ENCODE measurements around the gene TMEM178B. TPM values are rescaled to one million over a fixed set of nuclear protein-coding genes. Genes with fewer than 3 reads are reported as not detected.

TMEM178B gene
- polyA plus RNA-seq, 2 of the 4 experiments (the other 2 are of a cell fraction), result 0.88 to 0.93 TPM

DNA sequence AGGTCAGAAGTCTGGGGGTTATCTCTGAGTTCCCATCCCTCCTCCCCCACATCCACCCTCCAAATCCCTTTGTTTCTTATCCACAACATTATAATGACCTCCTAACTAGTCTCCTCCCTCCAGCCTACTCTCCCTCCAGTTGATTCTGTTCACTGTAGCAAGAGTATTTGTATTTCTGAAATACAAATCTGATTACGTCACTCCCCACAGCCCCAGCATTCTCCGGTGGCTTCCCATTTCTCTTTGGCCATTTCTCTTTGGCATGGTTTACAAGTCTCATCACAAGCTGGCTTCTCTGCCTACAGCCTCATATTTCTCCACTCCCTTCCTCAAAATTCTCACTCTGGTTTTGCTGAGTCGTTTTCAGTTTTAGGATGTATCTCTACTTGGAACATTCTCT lies 34.5 kb upstream of the TMEM178B start:
- ChIA-PET POLR2A (no interaction called here), CTCF (interaction anchor here (0.6 kb wide), 1 partner anchor 629 kb away, joined by 3 read pairs; no protein-coding TSS in a partner anchor)
- no peak for TF ChIP-seq TP53 (CRISPR knock-in tag; IDR thresholded peaks at IDR 0.05)
- no peak for TF ChIP-seq FOSB (CRISPR knock-in tag; IDR thresholded peaks at IDR 0.05)
- TF ChIP-seq TFCP2L1 (CRISPR knock-in tag; IDR thresholded peaks at IDR 0.05), result no peak
- TF ChIP-seq ZC3H11A (IDR thresholded peaks at IDR 0.05), result no peak
- Histone ChIP-seq H3K9me3 (no peaks in the 10 kb centered on the region), H3K27ac (peak overlapping the region; percentile 51 to 70; a peak in 5 of 6 replicates), H3K4me3 (no peak overlapping the region), H3K4me2 (peak overlapping the region; percentile 76), H3K4me1 (peaks cover 24% of the 10 kb centered on the region)
- whole genome bisulfite sequencing (ENCODE audit: missing lambda C conversion rate), result 15% methylated on average over 3 of the region's 3 CpGs
- FAIRE-seq (no peak), ATAC-seq (peak; percentile 44 to 58; a peak in 3 of 6 replicates), DNase-seq (ENCODE audit: low read depth in 1 of 2, low spot score in 1 of 2) (peak in 1 of 2 experiments; percentile 35)

DNA sequence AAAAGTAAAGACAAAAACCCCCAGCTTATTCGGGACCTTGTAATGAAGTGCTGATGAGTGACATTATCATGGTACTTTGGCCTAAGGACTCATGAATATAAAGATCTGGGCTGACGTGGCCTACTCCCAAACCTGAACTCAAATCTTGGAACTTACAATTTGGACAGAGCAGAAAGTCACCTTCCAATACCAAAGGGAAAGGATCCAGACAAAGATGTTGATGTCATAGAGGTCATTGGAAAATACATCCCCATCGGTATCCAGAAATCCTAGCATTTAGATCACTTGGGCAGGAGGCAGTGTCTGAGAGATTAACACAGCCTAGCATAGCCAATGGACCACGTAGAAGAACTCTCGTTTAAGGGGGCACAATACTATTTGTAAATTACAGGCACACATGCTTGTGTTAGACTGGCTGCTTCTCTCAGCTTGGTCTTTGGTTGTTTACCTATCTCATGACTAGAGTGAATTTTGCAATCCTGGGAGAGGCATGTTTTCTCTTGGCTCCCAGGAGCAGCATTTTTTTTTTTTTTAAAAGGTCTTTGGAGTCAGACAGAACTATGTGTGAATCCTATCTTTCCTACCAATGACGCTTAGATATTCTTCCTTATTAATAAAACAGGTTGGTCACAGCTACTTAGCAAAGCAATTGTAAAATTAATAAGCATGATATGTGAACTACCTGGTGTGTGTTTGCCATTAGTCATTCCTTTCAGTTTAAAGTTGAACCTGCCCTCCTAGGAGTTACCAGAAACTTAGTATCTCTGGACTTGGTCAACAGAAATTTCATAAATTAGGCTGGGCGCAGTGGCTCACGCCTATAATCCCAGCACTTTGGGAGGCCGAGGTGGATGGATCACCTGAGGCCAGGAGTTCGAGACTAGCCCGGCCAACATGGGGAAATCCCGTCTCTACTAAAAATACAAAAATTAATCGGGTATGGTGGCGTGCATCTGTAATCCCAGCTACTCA lies 31.4 kb upstream of the TMEM178B start:
- ATAC-seq, result peak; percentile 86 to 90
- TF ChIP-seq FOSL2 (IDR thresholded peaks at IDR 0.05) (no peak), FOSL2 (CRISPR knock-in tag; IDR thresholded peaks at IDR 0.05) (peak; percentile 40; the same call in 1 of the 2 replicates), CEBPB (IDR thresholded peaks at IDR 0.05) (peak; percentile 73 to 92; a peak in 3 of 4 replicates), JUNB (IDR thresholded peaks at IDR 0.05) (0 out of 2 replicates have a peak, but pooled peaks have one; percentile 40), MAFK (IDR thresholded peaks at IDR 0.05; ENCODE audit: partially characterized antibody) (no peak)
- Histone ChIP-seq H3K4me2 (peak overlapping the region; percentile 54), H3K27ac (peak overlapping the region; percentile 54 to 73), H3K4me1 (peaks cover 35% of the 10 kb centered on the region), H3K9me3 (no peaks in the 10 kb centered on the region), H3K4me3 (no peak overlapping the region)
- ChIA-PET CTCF (interaction anchor here (0.6 to 1.2 kb wide), 4 partner anchors 21 to 608 kb away, joined by 3 to 4 read pairs (median 3); no protein-coding TSS in a partner anchor), POLR2A (interaction anchor here (0.7 to 1.0 kb wide), 2 partner anchors 28 to 139 kb away, joined by 3 to 11 read pairs; partner anchors contain the start of gene MRPS33)
- no peak for FAIRE-seq
- DNase-seq (ENCODE audit: low read depth in 1 of 2, low spot score in 1 of 2), result peak; percentile 28 to 78
- 28% methylated on average over 14 of the region's 14 CpGs for WGBS (ENCODE audit: missing lambda C conversion rate)

GRCh38 chr7:141043616-141044015 lies 30.2 kb upstream of the TMEM178B start:
- CTCF ChIA-PET, result no interaction called here

More at GRCh38 chr7:141043616-141044015, 30.2 kb upstream of the TMEM178B start:
- Histone ChIP-seq H3K4me1 (peaks cover 35% of the 10 kb centered on the region), H3K27ac (peak overlapping the region; percentile 14 to 73; a peak in 3 of 6 replicates), H3K4me3 (no peak overlapping the region), H3K4me2 (no peak overlapping the region), H3K9me3 (no peaks in the 10 kb centered on the region)
- WGBS (ENCODE audit: missing lambda C conversion rate), result 58% methylated on average over 4 of the region's 4 CpGs
- FAIRE-seq (no peak), DNase-seq (ENCODE audit: low read depth in 1 of 2, low spot score in 1 of 2) (no peak), ATAC-seq (no peak)
- POLR2A ChIA-PET, result no interaction called here
- TF ChIP-seq HEYL (CRISPR knock-in tag; IDR thresholded peaks at IDR 0.05) (no peak), POLR2A (IDR thresholded peaks at IDR 0.05; ENCODE audit: low read length) (no peak), NR3C1 (IDR thresholded peaks at IDR 0.05) (no peak), HOXB13 (CRISPR knock-in tag; IDR thresholded peaks at IDR 0.05; ENCODE audit: low read depth) (no peak), RAD21 (conservative IDR thresholded peaks at IDR 0.05 in 1 of 2, IDR thresholded peaks at IDR 0.05 in 1 of 2) (no peak), ZNF302 (CRISPR knock-in tag; IDR thresholded peaks at IDR 0.05) (no peak), HOXA7 (CRISPR knock-in tag; IDR thresholded peaks at IDR 0.05) (no peak), REST (IDR thresholded peaks at IDR 0.05) (no peak), TFCP2L1 (CRISPR knock-in tag; IDR thresholded peaks at IDR 0.05) (no peak), CTCF (IDR thresholded peaks at IDR 0.05) (no peak), SMC3 (IDR thresholded peaks at IDR 0.05) (no peak), JUNB (IDR thresholded peaks at IDR 0.05) (no peak), CBX8 (IDR thresholded peaks at IDR 0.05) (no peak), GATA3 (IDR thresholded peaks at IDR 0.05; ENCODE audit: borderline replicate concordance) (no peak)
- TF ChIP-seq, protein P1, sequence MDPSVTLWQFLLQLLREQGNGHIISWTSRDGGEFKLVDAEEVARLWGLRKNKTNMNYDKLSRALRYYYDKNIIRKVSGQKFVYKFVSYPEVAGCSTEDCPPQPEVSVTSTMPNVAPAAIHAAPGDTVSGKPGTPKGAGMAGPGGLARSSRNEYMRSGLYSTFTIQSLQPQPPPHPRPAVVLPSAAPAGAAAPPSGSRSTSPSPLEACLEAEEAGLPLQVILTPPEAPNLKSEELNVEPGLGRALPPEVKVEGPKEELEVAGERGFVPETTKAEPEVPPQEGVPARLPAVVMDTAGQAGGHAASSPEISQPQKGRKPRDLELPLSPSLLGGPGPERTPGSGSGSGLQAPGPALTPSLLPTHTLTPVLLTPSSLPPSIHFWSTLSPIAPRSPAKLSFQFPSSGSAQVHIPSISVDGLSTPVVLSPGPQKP (IDR thresholded peaks at IDR 0.05; ENCODE audit: low read depth, low read length), result no peak

All from A549 (cell line).